Heart left ventricle (tissue), 16 donors: ENCODE measurements around the gene AKAP6. TPM values are rescaled to one million over a fixed set of nuclear protein-coding genes. Genes with fewer than 3 reads are reported as not detected.

Experiments
- ATAC-seq, 4 donors: fragments of 200-7000 bp; cut with Tn5 transposase; one replicate each; pipeline ENCODE4 v1.9.1; 2020 to 2022; ENCODE audit warnings: moderate library complexity in 4 of 4, mild to moderate bottlenecking in 3 of 4, moderate number of reproducible peaks in 1 of 4
- DNase-seq, 5 donors: peaks; one replicate each; pipeline ENCODE4 v3.0.0-alpha.2; 2020
- H3K27ac ChIP-seq, 12 donors: fragments of 200-600 bp; sonication (generic) in 4 of 12; one replicate each; pipeline versions ENCODE4 v1.5.0 to v1.8.0; 2016 to 2022; ENCODE audit warnings: mild to moderate bottlenecking in 2 of 12
- H3K27me3 ChIP-seq, 9 donors: fragments of 200-600 bp; sonication (generic) in 2 of 9; one replicate each; pipeline versions ENCODE4 v1.5.1 to v1.8.0; 2016 to 2022; ENCODE audit warnings: mild to moderate bottlenecking in 3 of 9
- H3K36me3 ChIP-seq, 9 donors: fragments of 200-600 bp; sonication (generic) in 2 of 9; one replicate each; pipeline versions ENCODE4 v1.5.0 to v1.8.0; 2018 to 2022; ENCODE audit warnings: mild to moderate bottlenecking in 2 of 9
- H3K4me1 ChIP-seq, 12 donors: fragments of 200-600 bp; sonication (generic) in 4 of 12; one replicate each; pipeline versions ENCODE4 v1.5.0 to v1.8.0; 2016 to 2022; ENCODE audit warnings: mild to moderate bottlenecking in 3 of 12
- H3K4me3 ChIP-seq, 12 donors: fragments of 200-600 bp; sonication (generic) in 4 of 12; one replicate each; pipeline versions ENCODE4 v1.5.0 to v1.8.0; 2017 to 2022; ENCODE audit warnings: mild to moderate bottlenecking in 9 of 12, moderate library complexity in 4 of 12
- H3K9me3 ChIP-seq, 12 donors: fragments of 200-600 bp; sonication (generic) in 4 of 12; one replicate each; pipeline versions ENCODE4 v1.5.0 to v1.8.0; 2016 to 2022; ENCODE audit warnings: mild to moderate bottlenecking in 1 of 12
- CTCF ChIP-seq, 12 donors: fragments of 200-600 bp; sonication (generic) in 4 of 12; IDR thresholded peaks; one replicate each; pipeline versions ENCODE4 v1.5.0 to v1.8.0; 2018 to 2022; ENCODE audit warnings: antibody characterized with exemption in 12 of 12, mild to moderate bottlenecking in 5 of 12
- POLR2A ChIP-seq, 2 donors: fragments of 450-650 bp; IDR thresholded peaks; one replicate each; pipeline ENCODE4 v1.6.1; 2017; ENCODE audit warnings: antibody characterized with exemption in 2 of 2, mild to moderate bottlenecking in 2 of 2, moderate library complexity in 2 of 2
- WGBS, 4 donors: extraction: QIAGEN DNeasy Blood & Tissue Kit in 2 of 4; methylation state at CpG; one replicate each; pipeline versions ENCODE4 v1.1.5 to v1.1.7; 2013 to 2018; 5-methylcytosine and 5-hydroxymethylcytosine counted together
- intact Hi-C, 10 donors: fragments of 100-400 bp; cut with DNase I; formaldehyde crosslinking; loops; one replicate each; pipeline versions ENCODE4 v1.11.1 to v1.14.2; 2022
- long read RNA-seq, 3 donors: library from polyadenylated mRNA; unstranded; transcript quantifications; one replicate each; pipeline ENCODE4 v2.0.0, GENCODE V29; 2020 to 2021
- polyA plus RNA-seq, 2 donors: library from polyadenylated mRNA; stranded (reverse); fragments of 200-250 nt; gene quantifications; one replicate each; pipeline ENCODE4 v1.2.3, GENCODE V29; 2013
- total RNA-seq, 9 donors: library from RNA; depleted of rRNA in 2 of 9; stranded (reverse); fragments of >200 nt in 2 of 9; fragmentation: NEBNext Ultra II Directional in 3 of 9; extraction: Animal tissue kit (Norgen Biotek cat#: 25700) in 3 of 9; gene quantifications; one replicate each; pipeline versions ENCODE4 v1.1.0 to v1.2.4, GENCODE V29; 2016 to 2023
- donor health status: ischemic (EF 13 %, LVEDD 7.1; RV severe dilation, severe dysfunction).
- donor health status: healthy with polysubstance abuse.
- donor health status: DM: no; HTN: yes; CAD: no.
- donor health status: DM: no; HTN: no; CAD: no.
- donor health status: ischemic (EF 25% LVEDD 6.9; RV normal size, moderate dysfunction).
- donor health status: ischemic (EF 25% LVEDD 5.7; RV mildly dilated, moderate dysfunction).
- donor health status: healthy.
- donor health status: DM: yes; HTN: yes; CAD: no.
- donor health status: ischemic (EF 35%, LVEDD 5.7; RV mildly dilated, moderate dysfunction).
- donor health status: nonischemic (EF 11% LVEDD 7.7; RV severe dilation, severe dysfunction).
- donor health status: DM: yes; HTN: yes; CAD: no.
- donor health status: PGD.
- donor health status: ischemic (EF 29% LVEDD 5.4; RV normal size, mild dysfunction).
- donor health status: nonischemic (EF 23%, LVEDD 6.1; RV moderate dilation, normal function).

Gene AKAP6, protein sequence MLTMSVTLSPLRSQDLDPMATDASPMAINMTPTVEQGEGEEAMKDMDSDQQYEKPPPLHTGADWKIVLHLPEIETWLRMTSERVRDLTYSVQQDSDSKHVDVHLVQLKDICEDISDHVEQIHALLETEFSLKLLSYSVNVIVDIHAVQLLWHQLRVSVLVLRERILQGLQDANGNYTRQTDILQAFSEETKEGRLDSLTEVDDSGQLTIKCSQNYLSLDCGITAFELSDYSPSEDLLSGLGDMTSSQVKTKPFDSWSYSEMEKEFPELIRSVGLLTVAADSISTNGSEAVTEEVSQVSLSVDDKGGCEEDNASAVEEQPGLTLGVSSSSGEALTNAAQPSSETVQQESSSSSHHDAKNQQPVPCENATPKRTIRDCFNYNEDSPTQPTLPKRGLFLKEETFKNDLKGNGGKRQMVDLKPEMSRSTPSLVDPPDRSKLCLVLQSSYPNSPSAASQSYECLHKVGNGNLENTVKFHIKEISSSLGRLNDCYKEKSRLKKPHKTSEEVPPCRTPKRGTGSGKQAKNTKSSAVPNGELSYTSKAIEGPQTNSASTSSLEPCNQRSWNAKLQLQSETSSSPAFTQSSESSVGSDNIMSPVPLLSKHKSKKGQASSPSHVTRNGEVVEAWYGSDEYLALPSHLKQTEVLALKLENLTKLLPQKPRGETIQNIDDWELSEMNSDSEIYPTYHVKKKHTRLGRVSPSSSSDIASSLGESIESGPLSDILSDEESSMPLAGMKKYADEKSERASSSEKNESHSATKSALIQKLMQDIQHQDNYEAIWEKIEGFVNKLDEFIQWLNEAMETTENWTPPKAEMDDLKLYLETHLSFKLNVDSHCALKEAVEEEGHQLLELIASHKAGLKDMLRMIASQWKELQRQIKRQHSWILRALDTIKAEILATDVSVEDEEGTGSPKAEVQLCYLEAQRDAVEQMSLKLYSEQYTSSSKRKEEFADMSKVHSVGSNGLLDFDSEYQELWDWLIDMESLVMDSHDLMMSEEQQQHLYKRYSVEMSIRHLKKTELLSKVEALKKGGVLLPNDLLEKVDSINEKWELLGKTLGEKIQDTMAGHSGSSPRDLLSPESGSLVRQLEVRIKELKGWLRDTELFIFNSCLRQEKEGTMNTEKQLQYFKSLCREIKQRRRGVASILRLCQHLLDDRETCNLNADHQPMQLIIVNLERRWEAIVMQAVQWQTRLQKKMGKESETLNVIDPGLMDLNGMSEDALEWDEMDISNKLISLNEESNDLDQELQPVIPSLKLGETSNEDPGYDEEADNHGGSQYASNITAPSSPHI (N-terminal part only)
- total RNA-seq (100 to 1,000 TPM; 157 to 303 (median 232) TPM), polyA plus RNA-seq (10 to 100 TPM; 20.4 to 49.3 TPM)
- long read RNA-seq, donor 1, partial matches to known transcripts, result 35 of 60 reads
- long read RNA-seq, donor 1, other reads (novel, unspliced or antisense), result 25 of 60 reads
- long read RNA-seq, donor 2, transcript AKAP6-210 (3 exons, 876 nt), result major isoform, 11 of 117 reads
- long read RNA-seq, donor 2, partial matches to known transcripts, result 48 of 117 reads
- long read RNA-seq, donor 2, other reads (novel, unspliced or antisense), result 58 of 117 reads
- long read RNA-seq, donor 3, full-length matches to known transcripts, result 1 of 50 reads
- long read RNA-seq, donor 3, partial matches to known transcripts, result 30 of 50 reads
- long read RNA-seq, donor 3, other reads (novel, unspliced or antisense), result 19 of 50 reads

DNA sequence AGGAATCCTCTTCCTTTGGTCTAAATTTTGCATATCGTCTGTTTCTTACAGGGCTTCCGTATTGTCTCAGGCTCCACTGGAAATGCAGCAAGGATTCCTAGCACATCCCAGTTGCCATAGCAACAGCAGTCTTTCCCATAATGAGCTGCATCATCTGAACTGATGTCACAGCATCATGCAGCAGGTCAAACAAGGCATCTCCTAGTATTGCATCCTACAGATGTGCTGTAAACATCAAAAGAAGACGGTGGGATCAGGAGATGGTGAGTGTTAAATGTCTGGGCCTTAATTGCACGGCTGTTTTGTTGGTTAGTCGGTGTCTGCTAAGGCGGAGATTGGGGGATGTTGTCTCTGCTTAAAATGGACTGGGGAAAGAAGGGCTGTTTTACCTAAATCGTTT lies at the start of gene AKAP6:
TSS of gene AKAP6 (plus strand) at position 153 of the 400 bp plus-strand sequence. CDS start 104,196 bp downstream, outside the sequence.
- Histone ChIP-seq H3K36me3 (no peaks in the 10 kb centered on the region), H3K9me3 (peaks cover 0 to 10% (median 0%) of the 10 kb centered on the region in 12 donors), H3K27ac (no peak within 1 kb of the TSS), H3K4me3 (no peak within 1 kb of the TSS), H3K27me3 (no peaks in the 10 kb centered on the region), H3K4me1 (peaks cover 0 to 9% (median 2%) of the 10 kb centered on the region in 12 donors)
- DNase-seq (no peak), ATAC-seq (no peak)
- 73 to 81% (median 78%) methylated on average over 7 of the region's 7 CpGs for WGBS, 4 donors
- intact Hi-C loops, result no loop called here
- TF ChIP-seq CTCF (IDR thresholded peaks at IDR 0.05), result no peak
- TF ChIP-seq POLR2A (IDR thresholded peaks at IDR 0.05), result no peak

GRCh38 chr14:32286602-32287001 lies 42.5 kb upstream of the AKAP6 start:
- H3K4me1 ChIP-seq, result peaks cover 0 to 3% (median 0%) of the 10 kb centered on the region in 12 donors
- H3K36me3 ChIP-seq, result peaks cover 0 to 4% (median 0%) of the 10 kb centered on the region in 9 donors
- TF ChIP-seq POLR2A (IDR thresholded peaks at IDR 0.05) (no peak), CTCF (IDR thresholded peaks at IDR 0.05) (no peak)
- 58 to 78% (median 62%) methylated on average over 1 of the region's 1 CpG for WGBS, 4 donors
- no peak overlapping the region for H3K27ac ChIP-seq
- intact Hi-C loops, result no loop called here
- ATAC-seq, result no peak
- H3K27me3 ChIP-seq, result no peaks in the 10 kb centered on the region
- H3K4me3 ChIP-seq, result no peak overlapping the region
- H3K9me3 ChIP-seq, result peaks cover 0 to 13% (median 0%) of the 10 kb centered on the region in 12 donors
- DNase-seq, result no peak

- TF ChIP-seq POLR2A (IDR thresholded peaks at IDR 0.05), result no peak
- no peak for TF ChIP-seq CTCF (IDR thresholded peaks at IDR 0.05)
These were observed 32.7 kb upstream of the AKAP6 start for GRCh38 chr14:32296366-32296765.

More at GRCh38 chr14:32296366-32296765, 32.7 kb upstream of the AKAP6 start:
- Histone ChIP-seq H3K27me3 (no peaks in the 10 kb centered on the region), H3K27ac (no peak overlapping the region), H3K4me3 (no peak overlapping the region), H3K9me3 (no peaks in the 10 kb centered on the region), H3K36me3 (no peaks in the 10 kb centered on the region), H3K4me1 (peaks cover 0 to 14% (median 0%) of the 10 kb centered on the region in 12 donors)
- 93 to 96% (median 95%) methylated on average over 3 of the region's 3 CpGs for WGBS, 4 donors
- no peak for ATAC-seq
- DNase-seq, result no peak
- intact Hi-C loops, result no loop called here
